ENCODE measurements around the gene EPC1.
A peak's percentile ranks its signal among the peaks of the same experiment; 100 is the strongest.
"Not testable (repeated sequence)": the region's sequence is repeated elsewhere in the genome, so short reads cannot be mapped to it uniquely, and the experiment has no call there.

EPC1 gene

GRCh38 chr10:32268788-32269187, 78.2 kb downstream of the EPC1 start:
- 95% methylated on average over 4 of the region's 4 CpGs for WGBS
- peaks cover 65% of the 10 kb centered on the region for H3K36me3 ChIP-seq (ENCODE audit: insufficient read depth, low read length)
- H3K4me3 ChIP-seq (ENCODE audit: low read length) = no peak overlapping the region
- H3K27me3 ChIP-seq (ENCODE audit: insufficient read depth, low read length) = no peaks in the 10 kb centered on the region
- no peak overlapping the region for H3K27ac ChIP-seq (ENCODE audit: low read depth, low read length)
- H3K9ac ChIP-seq (ENCODE audit: low read depth, low read length) = no peak overlapping the region
- H3K4me1 ChIP-seq (ENCODE audit: insufficient read depth, low read length) = peaks cover 17% of the 10 kb centered on the region
- H3K9me3 ChIP-seq (ENCODE audit: insufficient read depth, low read depth, low read length) = no peaks in the 10 kb centered on the region

DNA sequence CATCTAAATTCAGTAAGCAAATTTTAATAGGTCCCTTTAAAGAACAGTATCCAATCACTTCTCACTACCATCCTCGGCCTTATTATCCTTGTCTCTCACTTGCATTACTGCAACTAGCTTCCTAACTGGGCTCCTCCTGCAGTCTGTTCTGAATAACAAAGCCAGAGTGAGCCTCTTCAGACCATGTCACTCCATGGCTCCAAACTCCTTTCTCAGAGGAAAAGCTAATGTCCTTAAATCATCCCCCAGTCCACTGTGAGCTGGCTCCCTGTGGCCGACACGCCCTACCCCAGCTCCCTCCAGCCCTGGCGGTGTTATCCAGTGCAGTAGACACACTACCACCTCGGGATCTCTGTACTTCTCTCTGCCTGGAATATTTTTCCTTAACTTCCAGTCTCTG, 80.0 kb downstream of the EPC1 start:
- peaks cover 17% of the 10 kb centered on the region for H3K4me1 ChIP-seq (ENCODE audit: insufficient read depth, low read length)
- H3K36me3 ChIP-seq (ENCODE audit: insufficient read depth, low read length) = peaks cover 47% of the 10 kb centered on the region
- peak overlapping the region; percentile 78; the same call in 1 of the 2 replicates for H3K27ac ChIP-seq (ENCODE audit: low read depth, low read length)
- no peaks in the 10 kb centered on the region for H3K9me3 ChIP-seq (ENCODE audit: insufficient read depth, low read depth, low read length)
- H3K9ac ChIP-seq (ENCODE audit: low read depth, low read length) = no peak overlapping the region
- no peaks in the 10 kb centered on the region for H3K27me3 ChIP-seq (ENCODE audit: insufficient read depth, low read length)
- WGBS = 15% methylated on average over 5 of the region's 5 CpGs
- peak overlapping the region; percentile 8; the same call in 1 of the 2 replicates for H3K4me3 ChIP-seq (ENCODE audit: low read length)

GRCh38 chr10:32266566-32266965, 80.4 kb downstream of the EPC1 start:
- H3K9me3 ChIP-seq (ENCODE audit: insufficient read depth, low read depth, low read length) = no peaks in the 10 kb centered on the region
- H3K36me3 ChIP-seq (ENCODE audit: insufficient read depth, low read length) = peaks cover 42% of the 10 kb centered on the region
- no peaks in the 10 kb centered on the region for H3K27me3 ChIP-seq (ENCODE audit: insufficient read depth, low read length)
- WGBS = 88% methylated on average over 2 of the region's 2 CpGs
- no peak overlapping the region for H3K4me3 ChIP-seq (ENCODE audit: low read length)
- H3K9ac ChIP-seq (ENCODE audit: low read depth, low read length) = no peak overlapping the region
- peaks cover 17% of the 10 kb centered on the region for H3K4me1 ChIP-seq (ENCODE audit: insufficient read depth, low read length)
- peak overlapping the region; percentile 67 for H3K27ac ChIP-seq (ENCODE audit: low read depth, low read length)

DNA sequence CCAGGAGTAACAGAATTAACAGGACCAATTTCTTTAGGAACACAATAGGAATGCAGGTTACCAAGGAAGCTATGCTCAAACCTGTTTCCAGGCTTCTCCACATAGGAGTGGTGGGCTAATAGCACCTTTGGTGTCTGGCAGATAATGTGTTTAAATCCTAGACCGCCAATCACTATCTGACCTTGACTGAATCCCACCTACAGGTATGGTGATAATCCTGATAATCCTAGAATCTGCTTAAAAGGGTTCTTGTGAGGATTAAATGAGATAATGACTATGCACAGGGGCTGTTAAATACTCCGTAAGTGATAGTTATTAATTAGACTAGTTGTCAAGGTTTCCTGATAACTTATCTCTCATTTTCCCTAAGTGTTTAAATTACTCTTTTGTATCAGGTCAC, 81.2 kb downstream of the EPC1 start:
- Histone ChIP-seq H3K27ac (ENCODE audit: low read depth, low read length) (no peak overlapping the region), H3K36me3 (ENCODE audit: insufficient read depth, low read length) (peaks cover 34% of the 10 kb centered on the region), H3K4me3 (ENCODE audit: low read length) (no peak overlapping the region), H3K9ac (ENCODE audit: low read depth, low read length) (no peak overlapping the region), H3K27me3 (ENCODE audit: insufficient read depth, low read length) (no peaks in the 10 kb centered on the region), H3K9me3 (ENCODE audit: insufficient read depth, low read depth, low read length) (no peaks in the 10 kb centered on the region), H3K4me1 (ENCODE audit: insufficient read depth, low read length) (peaks cover 17% of the 10 kb centered on the region)
- 86% methylated on average over 2 of the region's 2 CpGs for WGBS

- WGBS = 93% methylated on average over 1 of the region's 1 CpG
- Histone ChIP-seq H3K27me3 (ENCODE audit: insufficient read depth, low read length) (no peaks in the 10 kb centered on the region), H3K4me3 (ENCODE audit: low read length) (no peak overlapping the region), H3K9me3 (ENCODE audit: insufficient read depth, low read depth, low read length) (no peaks in the 10 kb centered on the region), H3K4me1 (ENCODE audit: insufficient read depth, low read length) (peaks cover 17% of the 10 kb centered on the region), H3K9ac (ENCODE audit: low read depth, low read length) (no peak overlapping the region), H3K27ac (ENCODE audit: low read depth, low read length) (no peak overlapping the region), H3K36me3 (ENCODE audit: insufficient read depth, low read length) (peaks cover 10% of the 10 kb centered on the region)
Measured at GRCh38 chr10:32263300-32263699, 83.7 kb downstream of the EPC1 start.

GRCh38 chr10:32259551-32259950, 87.4 kb downstream of the EPC1 start:
- 94% methylated on average over 3 of the region's 4 CpGs for WGBS
- Histone ChIP-seq H3K27me3 (ENCODE audit: insufficient read depth, low read length) (no peaks in the 10 kb centered on the region), H3K4me1 (ENCODE audit: insufficient read depth, low read length) (no peaks in the 10 kb centered on the region), H3K9me3 (ENCODE audit: insufficient read depth, low read depth, low read length) (no peaks in the 10 kb centered on the region), H3K9ac (ENCODE audit: low read depth, low read length) (no peak overlapping the region), H3K27ac (ENCODE audit: low read depth, low read length) (no peak overlapping the region), H3K36me3 (ENCODE audit: insufficient read depth, low read length) (no peaks in the 10 kb centered on the region), H3K4me3 (ENCODE audit: low read length) (no peak overlapping the region)

DNA sequence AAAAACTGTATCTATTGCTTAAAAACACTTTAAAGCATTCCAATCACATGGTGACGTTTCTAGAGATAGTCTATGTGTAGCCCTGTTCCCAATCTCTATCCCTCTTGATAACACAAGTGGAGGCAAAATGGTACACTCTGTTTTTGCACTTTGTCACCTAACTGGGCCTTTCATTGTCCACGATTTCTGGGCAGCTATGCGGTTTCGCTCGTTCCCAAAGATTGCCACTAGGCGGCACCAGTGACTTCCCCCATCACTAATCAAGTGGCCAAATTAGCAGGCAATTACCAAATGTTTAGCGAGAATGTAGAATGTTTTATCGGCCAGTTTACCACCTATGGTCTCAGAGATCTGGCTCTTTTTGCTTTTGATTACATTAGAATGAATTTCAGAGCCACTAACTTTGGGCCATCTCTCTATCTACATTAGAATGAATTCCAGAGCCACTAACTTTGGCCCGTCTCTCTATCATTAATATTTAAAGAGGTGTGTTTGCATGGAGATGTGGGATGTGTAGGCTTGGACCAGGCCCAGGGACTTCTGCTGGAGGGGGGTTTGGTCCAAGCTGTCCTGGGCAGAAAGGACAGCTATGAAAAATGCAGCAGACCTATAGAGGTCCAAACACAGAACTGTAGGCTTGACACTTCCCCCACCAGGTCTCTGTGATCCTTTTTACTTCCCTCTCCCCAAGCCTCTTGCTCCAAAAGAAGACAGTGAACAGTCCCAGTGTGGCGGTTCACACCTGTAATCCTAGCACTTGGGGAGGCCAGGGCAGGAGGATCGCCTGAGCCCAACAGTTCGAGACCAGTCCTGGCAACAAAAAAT, 90.1 kb downstream of the EPC1 start:
- Histone ChIP-seq H3K36me3 (ENCODE audit: insufficient read depth, low read length) (no peaks in the 10 kb centered on the region), H3K9ac (ENCODE audit: low read depth, low read length) (no peak overlapping the region), H3K27me3 (ENCODE audit: insufficient read depth, low read length) (no peaks in the 10 kb centered on the region), H3K4me1 (ENCODE audit: insufficient read depth, low read length) (no peaks in the 10 kb centered on the region), H3K9me3 (ENCODE audit: insufficient read depth, low read depth, low read length) (no peaks in the 10 kb centered on the region), H3K27ac (ENCODE audit: low read depth, low read length) (no peak overlapping the region), H3K4me3 (ENCODE audit: low read length) (no peak overlapping the region)
- 37% methylated on average over 11 of the region's 12 CpGs for WGBS

GRCh38 chr10:32253821-32254220, 93.1 kb downstream of the EPC1 start:
- Histone ChIP-seq H3K9ac (ENCODE audit: low read depth, low read length) (no peak overlapping the region), H3K27ac (ENCODE audit: low read depth, low read length) (no peak overlapping the region), H3K4me3 (ENCODE audit: low read length) (no peak overlapping the region), H3K27me3 (ENCODE audit: insufficient read depth, low read length) (no peaks in the 10 kb centered on the region), H3K9me3 (ENCODE audit: insufficient read depth, low read depth, low read length) (no peaks in the 10 kb centered on the region), H3K36me3 (ENCODE audit: insufficient read depth, low read length) (no peaks in the 10 kb centered on the region), H3K4me1 (ENCODE audit: insufficient read depth, low read length) (no peaks in the 10 kb centered on the region)
- 86% methylated on average over 2 of the region's 2 CpGs for WGBS

- 84% methylated on average over 4 of the region's 4 CpGs for WGBS
- H3K4me1 ChIP-seq (ENCODE audit: insufficient read depth, low read length) = no peaks in the 10 kb centered on the region
- H3K27ac ChIP-seq (ENCODE audit: low read depth, low read length) = no peak overlapping the region
- no peaks in the 10 kb centered on the region for H3K27me3 ChIP-seq (ENCODE audit: insufficient read depth, low read length)
- H3K9ac ChIP-seq (ENCODE audit: low read depth, low read length) = no peak overlapping the region
- no peaks in the 10 kb centered on the region for H3K36me3 ChIP-seq (ENCODE audit: insufficient read depth, low read length)
- no peak overlapping the region for H3K4me3 ChIP-seq (ENCODE audit: low read length)
- H3K9me3 ChIP-seq (ENCODE audit: insufficient read depth, low read depth, low read length) = no peaks in the 10 kb centered on the region
Measured at GRCh38 chr10:32253276-32253675, 93.7 kb downstream of the EPC1 start.

GRCh38 chr10:32250489-32250888, 96.5 kb downstream of the EPC1 start:
- H3K9me3 ChIP-seq (ENCODE audit: insufficient read depth, low read depth, low read length); H3K36me3 ChIP-seq (ENCODE audit: insufficient read depth, low read length); H3K27me3 ChIP-seq (ENCODE audit: insufficient read depth, low read length); H3K27ac ChIP-seq (ENCODE audit: low read depth, low read length); H3K4me1 ChIP-seq (ENCODE audit: insufficient read depth, low read length); H3K9ac ChIP-seq (ENCODE audit: low read depth, low read length); H3K4me3 ChIP-seq (ENCODE audit: low read length): not testable (repeated sequence)
- WGBS = 85% methylated on average over 2 of the region's 3 CpGs

GRCh38 chr10:32246685-32247084, 100.3 kb downstream of the EPC1 start:
- no peak overlapping the region for H3K9ac ChIP-seq (ENCODE audit: low read depth, low read length)
- H3K27me3 ChIP-seq (ENCODE audit: insufficient read depth, low read length) = no peaks in the 10 kb centered on the region
- no peak overlapping the region for H3K4me3 ChIP-seq (ENCODE audit: low read length)

DNA sequence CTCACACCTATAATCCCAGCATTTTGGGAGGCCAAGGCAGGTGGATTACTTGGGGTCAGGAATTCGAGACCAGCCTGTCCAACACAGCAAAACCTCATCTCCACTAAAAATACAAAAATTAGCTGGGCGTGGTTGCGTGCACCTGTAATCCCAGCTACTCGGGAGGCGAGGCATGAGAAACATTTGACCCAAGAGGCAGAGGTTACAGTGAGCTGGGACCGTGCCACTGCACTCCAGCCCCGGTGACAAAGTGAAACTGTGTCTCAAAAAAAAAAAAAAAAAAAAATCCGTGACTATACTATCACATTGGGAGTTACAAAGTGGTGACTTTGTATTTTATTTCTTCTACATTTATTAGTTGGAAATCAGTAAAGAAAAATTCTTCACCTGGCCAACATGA, 101.2 kb downstream of the EPC1 start:
- Histone ChIP-seq H3K27me3 (ENCODE audit: insufficient read depth, low read length) (no peaks in the 10 kb centered on the region), H3K36me3 (ENCODE audit: insufficient read depth, low read length) (no peaks in the 10 kb centered on the region), H3K4me1 (ENCODE audit: insufficient read depth, low read length) (no peaks in the 10 kb centered on the region), H3K4me3 (ENCODE audit: low read length) (no peak overlapping the region), H3K9me3 (ENCODE audit: insufficient read depth, low read depth, low read length) (no peaks in the 10 kb centered on the region), H3K27ac (ENCODE audit: low read depth, low read length) (no peak overlapping the region), H3K9ac (ENCODE audit: low read depth, low read length) (no peak overlapping the region)
- 95% methylated on average over 7 of the region's 8 CpGs for WGBS

More at GRCh38 chr10:32246685-32247084, 100.3 kb downstream of the EPC1 start:
- no peaks in the 10 kb centered on the region for H3K9me3 ChIP-seq (ENCODE audit: insufficient read depth, low read depth, low read length)
- H3K4me1 ChIP-seq (ENCODE audit: insufficient read depth, low read length) = no peaks in the 10 kb centered on the region
- no peak overlapping the region for H3K27ac ChIP-seq (ENCODE audit: low read depth, low read length)
- no peaks in the 10 kb centered on the region for H3K36me3 ChIP-seq (ENCODE audit: insufficient read depth, low read length)
- WGBS = 92% methylated on average over 3 of the region's 3 CpGs

All from HUES64 (cell line).